Endothelial cell of hepatic sinusoid (primary cell): ENCODE data around the gene PTPRA.
"Not testable (repeated sequence)": the region's sequence is repeated elsewhere in the genome, so short reads cannot be mapped to it uniquely, and the experiment has no call there.

Source experiments
- in situ Hi-C: cut with HindIII; loops from 2 replicates; pipeline ENCODE4 v1.10.0; 2017; ENCODE audit warnings: low sequenced_read_pairs

The PTPRA gene

DNA sequence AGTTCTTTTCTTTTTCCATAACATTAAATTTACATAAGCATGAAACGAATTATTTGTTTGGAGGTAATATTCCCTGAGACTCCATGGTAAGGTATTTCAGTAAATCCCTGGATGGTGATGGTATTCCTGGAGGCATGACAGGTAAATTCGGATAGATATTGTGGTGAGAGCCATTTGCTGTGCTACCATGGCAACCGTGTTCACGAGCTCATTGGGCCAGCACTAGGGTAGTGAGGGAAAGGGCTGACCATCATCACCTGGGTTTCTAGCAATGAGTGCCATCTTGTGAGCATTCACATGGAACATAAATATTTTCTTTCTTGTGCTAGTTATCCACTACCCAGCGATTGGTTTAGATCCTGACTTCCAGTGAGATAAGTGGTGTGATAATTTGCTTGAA is 118.3 kb downstream of the PTPRA start:
- in situ Hi-C loops, result no loop called here

DNA sequence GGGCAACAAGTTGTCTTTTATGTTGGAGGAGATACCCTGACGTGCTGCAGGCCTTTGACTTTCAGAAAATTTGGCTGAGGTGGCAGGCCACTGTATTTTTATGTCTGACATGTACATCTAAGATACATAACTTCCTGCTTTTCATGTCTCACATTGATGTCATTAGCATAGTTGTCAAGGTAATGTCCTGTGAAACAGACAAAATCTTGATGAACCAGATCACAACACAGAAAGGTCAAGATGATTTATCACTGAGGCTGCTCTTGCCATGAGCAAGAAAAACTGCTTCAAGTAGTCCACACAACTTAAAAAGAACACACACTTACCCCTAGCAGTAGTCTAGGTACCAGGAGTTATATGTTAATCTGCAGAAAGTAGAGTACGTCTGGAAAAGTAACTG is 120.0 kb downstream of the PTPRA start:
- in situ Hi-C loops, result no loop called here

DNA sequence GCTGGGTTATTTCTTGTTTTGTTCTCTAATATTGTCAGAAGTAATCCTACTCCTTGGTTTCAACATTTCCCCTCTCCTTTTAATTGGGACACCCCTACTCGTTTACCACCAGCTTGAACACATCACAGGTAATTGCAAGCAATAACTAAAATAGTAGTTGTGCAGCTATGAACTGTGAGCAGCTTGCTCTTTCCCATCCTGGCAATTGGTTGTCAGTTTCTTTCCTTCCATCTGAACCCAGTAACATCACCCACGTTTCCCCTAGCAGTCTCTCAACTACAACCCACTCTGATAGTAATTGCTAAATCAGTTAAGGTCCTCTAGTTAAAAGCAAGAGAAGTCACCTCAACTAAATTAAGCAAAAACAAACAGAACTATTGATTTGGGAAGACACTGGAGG is 122.5 kb downstream of the PTPRA start:
- in situ Hi-C loops, result no loop called here

DNA sequence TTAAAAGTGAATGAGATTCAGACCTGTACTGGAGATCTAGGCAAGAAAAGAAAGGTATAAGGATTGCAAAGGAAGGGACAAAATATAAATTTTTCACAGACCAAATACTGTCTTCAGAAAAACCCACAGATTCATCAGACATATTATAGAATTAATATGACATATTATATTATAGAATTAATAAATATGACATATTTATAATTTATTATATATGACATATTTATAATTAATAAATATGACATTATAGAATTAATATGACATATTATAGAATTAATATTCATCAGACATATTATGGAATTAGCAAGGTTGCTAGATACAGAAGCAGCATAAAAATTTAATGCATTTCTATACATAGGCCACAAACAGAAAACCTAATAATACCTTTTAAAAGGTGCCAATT is 125.4 kb downstream of the PTPRA start:
- in situ Hi-C loops, result no loop called here

DNA sequence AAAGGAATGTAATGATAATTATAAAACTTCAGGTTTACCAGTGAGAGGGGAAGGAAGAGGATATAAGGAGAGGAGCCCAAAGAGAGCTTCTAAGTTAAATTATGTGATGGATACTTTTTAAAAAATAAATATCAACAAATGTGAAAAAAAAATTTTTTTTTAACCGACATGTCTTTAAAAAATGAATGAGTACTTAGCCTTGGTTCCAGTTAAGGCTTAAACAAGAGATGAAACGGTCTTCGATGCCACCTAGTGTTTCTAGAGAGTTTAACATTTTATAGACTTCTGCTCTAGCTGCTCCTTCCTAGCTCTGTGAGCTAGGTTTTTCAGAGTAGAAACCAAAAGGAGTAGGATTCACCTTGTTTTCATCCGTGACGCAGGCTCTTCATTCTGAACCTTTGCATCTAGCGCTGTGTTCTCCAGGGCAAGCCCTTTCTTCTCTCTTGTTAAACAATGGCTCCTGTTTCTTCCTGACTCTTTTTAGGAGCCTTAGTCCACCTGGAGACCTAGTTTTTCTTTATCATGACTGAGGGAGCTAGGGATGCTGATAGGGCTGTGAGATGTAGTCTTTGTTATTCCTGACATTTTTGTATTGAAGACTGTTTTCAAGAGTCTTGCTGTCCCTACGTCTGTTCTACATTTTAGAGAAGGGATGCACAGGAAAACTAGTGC is 127.7 kb downstream of the PTPRA start:
- in situ Hi-C loops, result no loop called here

DNA sequence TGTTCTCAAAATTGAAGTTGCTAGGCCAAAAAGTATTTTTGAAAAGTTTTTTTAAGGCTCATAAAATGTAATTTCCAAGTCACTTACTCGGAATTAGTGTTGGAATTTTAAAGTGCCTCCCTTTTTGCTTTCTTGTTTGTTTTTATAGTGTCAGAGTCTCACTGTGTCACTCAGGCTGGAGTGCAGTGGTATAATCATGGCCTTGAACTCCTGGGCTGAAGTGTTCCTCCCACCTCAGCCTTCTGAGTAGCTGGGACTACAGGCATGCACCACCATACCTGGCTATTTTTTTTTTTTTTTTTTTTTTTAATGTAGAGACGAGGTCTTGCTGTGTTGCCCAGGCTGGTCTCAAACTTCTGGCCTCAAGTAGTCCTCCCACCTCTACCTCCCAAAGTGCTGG is 130.1 kb downstream of the PTPRA start:
- in situ Hi-C loops, result no loop called here

DNA sequence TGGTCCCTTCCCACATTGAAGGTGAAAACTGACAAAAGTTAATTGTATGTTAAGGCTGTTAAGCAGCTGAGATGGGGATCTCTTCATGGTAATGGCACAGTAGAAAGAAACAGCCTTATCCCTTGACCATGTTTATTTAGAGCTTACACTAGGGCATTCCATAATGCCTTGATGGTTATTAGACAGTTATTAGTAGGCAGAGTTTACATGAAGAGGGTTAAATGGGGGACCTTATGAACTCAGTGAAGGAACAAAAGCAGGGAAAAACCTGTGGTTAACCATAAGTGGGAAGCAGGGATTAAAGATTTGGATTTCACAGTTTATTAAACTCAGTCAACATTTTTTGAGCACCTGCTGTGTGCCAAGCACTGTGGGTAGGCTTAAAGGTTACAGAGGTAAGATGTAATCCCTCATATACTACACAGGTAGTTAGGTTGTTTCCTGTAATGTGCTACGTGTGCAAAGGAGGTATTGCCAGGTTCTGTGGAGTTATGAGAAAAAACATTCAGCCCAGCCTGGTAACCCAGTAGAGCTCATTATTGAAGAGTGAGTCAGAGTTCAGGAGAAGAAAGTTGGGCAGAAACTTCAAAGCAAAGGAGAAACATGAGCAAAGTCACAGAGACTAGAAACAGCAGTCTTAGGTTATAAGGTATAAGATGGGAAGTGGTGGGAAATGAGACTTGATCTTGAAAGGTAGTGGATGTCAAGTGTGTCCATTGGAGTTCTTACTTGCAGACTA is 137.9 kb downstream of the PTPRA start:
- in situ Hi-C loops, result no loop called here

DNA sequence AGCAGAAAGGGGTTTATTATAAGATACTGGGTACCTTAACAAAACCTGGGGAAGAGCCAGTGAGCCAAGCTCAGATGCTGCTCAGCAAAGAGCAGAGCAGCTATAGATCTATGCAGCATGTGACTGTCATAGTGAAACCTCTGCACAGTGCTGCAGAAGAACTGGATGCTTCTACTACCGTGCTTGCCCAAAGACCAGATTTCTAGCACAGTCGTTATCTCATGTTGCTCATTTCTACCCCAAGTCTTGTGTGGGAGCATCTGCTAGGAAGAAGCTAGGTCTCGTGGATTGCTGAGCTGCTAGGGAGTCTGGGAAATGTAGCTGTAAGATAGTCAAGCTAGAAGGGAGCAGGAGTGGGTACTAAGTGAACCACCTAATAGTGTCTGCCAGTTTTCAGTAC is 138.5 kb downstream of the PTPRA start:
- in situ Hi-C loops, result no loop called here

DNA sequence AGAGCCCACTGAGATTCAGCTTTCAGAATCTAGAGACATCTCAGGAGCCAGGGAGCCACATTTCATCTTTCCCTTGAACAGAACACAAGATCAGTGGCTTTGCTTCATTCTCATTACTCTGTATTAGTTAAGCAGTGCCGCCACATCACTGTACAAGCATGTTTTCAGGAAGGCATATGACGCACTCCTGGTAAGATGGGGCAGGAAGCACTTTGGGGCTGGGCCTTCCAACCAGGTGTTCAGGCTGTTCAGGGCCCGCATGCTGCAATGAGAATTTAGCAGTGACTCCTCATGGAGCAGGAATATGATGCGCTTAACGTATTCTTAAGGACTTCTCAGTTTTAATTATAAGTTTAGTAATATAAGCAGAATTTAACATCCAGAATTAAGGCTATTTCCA is 140.5 kb downstream of the PTPRA start:
- in situ Hi-C loops, result no loop called here

DNA sequence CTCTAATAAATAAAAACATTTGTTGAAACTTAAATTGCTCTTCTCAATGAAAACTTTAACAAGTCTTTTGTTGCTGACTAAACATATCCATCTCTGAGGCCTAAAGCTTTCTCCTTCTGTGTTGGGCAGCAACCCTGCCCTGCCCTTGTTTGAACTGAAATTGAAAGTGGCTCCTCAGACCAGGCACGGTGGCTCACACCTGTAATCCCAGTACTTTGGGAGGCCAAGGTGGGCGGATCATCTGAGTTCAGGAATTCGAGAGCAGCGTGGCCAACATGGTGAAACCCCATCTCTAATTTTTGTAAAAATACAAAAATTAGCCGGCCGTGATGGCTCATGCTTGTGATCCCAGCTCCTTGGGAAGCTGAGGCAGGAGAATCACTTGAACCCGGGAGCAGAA is 140.9 kb downstream of the PTPRA start:
- in situ Hi-C loops, result no loop called here

DNA sequence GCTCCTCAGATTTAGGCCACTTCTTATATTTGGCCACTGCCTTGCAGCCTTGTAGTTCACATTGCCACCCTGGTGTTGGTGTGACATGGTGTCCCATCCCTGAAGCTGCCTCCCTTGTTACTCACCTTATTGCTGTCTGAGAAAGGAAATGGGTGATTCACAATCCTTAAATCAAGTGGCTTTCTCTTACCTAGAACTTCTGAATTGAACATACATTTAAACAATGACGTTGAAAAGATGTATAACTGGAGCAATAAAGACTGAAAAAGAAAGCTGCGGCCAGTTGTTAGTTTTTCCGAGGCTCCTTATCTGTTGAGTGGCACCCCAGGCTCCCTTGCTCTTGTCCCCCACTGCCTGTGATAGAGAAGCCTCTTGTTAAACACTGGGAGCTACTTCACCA is 141.4 kb downstream of the PTPRA start:
- in situ Hi-C loops, result no loop called here

DNA sequence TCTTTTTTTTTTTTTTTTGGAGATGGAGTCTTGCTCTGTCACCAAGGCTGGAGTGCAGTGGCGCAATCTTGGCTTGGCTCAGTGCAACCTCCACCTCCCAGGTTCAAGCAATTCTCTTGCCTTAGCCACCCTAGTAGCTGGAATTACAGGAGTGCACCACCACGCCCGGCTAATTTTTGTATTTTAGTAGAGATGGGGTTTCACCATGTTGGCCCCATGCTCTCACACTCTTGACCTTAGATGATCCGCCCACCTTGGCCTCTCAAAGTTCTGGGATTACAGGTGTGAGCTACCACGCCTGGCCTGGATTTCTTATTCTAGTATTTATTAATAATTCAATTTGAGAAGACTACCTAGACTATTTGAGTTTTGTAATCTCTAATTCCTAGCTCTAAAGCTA is 142.0 kb downstream of the PTPRA start:
- in situ Hi-C loops, result not testable (repeated sequence)

DNA sequence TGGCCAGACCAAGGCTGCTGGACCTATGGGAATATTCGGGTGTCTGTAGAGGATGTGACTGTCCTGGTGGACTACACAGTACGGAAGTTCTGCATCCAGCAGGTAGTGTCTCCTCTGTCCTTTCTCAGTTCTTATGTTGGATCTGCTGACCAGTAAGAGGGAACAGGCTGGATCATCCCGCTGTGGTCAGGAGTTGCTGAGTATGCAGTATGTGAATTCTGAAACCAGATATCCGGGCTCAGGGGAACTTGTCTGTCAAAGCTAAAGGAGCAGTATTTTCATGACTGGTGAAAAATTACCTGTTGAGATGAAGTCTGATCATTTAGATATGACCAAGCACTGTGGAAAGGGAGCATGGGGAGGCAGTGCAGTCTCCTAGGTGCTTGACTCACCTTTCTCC is 148.0 kb downstream of the PTPRA start:
- in situ Hi-C loops, result no loop called here

DNA sequence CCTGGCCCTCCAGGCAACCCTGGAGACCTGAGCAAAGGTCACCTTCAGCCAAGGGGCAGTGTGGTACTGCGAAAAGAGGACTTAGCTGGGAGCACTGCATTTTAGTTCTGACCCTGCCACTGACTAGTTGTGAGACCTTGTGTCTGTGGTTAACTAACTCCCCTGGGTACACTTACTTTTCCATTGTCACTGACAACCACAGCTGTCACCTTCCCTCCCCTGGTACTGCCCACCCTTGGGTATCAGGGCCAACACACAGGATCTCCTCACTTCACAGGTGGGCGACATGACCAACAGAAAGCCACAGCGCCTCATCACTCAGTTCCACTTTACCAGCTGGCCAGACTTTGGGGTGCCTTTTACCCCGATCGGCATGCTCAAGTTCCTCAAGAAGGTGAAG is 148.5 kb downstream of the PTPRA start:
- in situ Hi-C loops, result no loop called here

DNA sequence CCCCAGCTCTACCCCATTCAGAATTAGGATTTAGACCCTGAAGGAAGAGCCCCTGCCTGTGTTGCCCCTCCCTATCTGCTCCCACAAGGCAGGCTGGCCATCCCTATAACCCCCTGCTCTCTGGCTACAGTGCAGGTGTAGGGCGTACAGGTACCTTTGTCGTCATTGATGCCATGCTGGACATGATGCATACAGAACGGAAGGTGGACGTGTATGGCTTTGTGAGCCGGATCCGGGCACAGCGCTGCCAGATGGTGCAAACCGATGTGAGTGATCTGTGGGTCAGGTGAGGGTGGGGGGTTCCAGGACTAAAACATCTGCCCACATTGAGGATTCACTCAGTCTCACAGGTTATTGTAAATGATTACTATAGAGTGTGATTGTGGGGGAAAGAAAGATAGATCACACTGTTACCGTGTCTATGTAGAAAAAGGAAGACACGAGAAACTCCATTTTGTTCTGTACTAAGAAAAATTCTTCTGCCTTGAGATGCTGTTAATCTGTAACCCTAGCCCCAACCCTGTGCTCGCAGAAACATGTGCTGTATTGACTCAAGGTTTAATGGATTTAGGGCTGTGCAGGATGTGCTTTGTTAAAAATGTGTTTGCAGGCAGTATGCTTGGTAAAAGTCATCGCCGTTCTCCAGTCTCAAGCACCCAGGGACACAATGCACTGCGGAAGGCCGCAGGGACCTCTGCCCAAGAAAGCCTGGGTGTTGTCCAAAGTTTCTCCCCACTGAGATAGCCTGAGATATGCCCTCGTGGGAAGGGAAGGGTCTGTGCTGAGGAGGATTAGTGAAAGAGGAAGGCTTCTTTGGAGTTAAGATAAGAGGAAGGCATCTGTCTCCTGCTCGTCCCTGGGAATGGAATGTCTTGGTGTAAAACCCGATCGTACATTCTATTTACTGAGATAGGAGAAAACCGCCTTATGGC is 149.5 kb downstream of the PTPRA start:
- in situ Hi-C loops, result not testable (repeated sequence)

DNA sequence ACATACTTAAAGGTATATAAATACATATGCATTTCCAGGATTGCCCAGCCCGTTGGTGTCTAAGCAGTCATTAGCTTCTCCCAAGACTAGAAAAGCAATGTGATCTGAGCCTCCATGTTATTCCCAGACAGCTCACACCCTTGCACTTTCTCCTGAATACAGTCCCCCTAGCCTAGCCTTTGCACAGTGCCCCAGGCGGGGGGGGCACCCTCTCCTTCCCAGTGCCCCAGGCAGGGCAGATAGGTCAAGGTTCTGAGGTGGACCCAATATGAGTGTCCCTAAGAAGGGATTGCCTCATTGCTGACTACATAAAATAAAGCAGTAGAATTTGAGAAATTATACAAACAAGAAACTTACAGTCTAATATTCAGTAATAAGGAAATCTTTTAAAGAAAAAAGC is 154.7 kb downstream of the PTPRA start:
- in situ Hi-C loops, result no loop called here

DNA sequence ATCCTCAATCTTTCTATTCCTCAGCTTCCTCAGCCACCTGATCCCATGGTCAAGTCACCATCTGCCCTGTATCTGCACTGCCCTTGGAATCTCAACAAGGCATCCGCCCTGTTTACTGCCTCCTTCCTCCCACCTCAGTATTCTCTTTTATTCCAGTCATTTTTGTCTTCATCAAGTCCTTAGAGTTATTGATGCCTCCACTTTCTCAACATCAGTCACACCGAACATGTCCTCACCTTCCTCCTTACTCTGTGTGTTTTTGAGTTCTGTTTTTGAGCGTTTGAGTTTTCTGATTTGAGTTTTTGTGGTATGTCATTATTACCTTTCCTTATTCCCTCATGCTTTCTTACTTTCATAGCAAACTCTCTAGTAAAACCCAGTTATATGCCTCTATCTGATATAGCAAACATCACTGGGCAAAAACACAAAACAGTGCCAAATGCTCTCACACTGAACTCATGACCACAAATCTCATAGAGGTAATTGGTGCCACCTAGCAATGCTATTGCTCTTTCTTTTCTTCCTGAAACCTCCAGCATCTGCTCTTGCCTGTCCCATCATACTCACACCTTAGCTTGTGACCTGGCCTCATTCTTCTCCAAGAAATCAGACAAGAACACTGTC is 158.4 kb downstream of the PTPRA start:
- in situ Hi-C loops, result no loop called here

DNA sequence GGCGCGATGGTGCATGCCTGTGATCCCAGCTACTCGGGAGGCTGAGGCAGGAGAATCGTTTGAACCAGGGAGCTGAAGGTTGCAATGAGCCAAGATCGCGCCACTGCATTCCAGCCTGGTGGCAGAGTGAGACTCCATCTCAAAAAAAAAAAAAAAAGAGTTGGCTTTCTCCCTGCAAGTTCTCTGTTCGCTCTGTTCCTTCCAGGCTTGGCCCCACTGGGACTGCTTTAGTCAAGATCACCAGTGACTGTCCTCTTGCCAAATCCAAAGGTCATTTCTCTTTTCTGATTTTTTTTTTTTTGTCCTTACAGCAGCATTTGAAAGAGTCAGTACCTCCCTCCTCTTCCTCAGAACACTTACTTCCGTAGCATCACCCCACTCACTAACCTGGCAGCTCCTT is 159.3 kb downstream of the PTPRA start:
- in situ Hi-C loops, result no loop called here

DNA sequence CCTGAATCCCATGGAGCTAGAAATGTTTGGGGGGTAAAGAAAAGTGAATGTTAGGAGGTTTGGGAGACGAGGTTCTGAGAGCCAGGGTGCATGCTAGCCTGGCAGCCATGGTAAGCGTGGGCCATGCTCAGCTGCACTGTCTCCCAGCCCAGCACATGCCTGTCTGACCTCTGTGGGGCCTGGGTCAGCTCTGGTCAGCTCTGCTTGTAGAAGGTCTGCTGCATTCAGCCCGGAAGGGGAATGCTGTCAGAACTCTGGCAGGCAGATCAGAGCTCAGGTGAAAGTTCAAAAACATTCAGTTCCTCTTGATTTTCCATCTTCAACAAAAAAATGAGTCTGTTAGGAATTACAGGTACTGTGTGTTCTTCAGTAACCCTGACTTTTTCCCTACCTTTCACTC is 164.4 kb downstream of the PTPRA start:
- in situ Hi-C loops, result no loop called here

DNA sequence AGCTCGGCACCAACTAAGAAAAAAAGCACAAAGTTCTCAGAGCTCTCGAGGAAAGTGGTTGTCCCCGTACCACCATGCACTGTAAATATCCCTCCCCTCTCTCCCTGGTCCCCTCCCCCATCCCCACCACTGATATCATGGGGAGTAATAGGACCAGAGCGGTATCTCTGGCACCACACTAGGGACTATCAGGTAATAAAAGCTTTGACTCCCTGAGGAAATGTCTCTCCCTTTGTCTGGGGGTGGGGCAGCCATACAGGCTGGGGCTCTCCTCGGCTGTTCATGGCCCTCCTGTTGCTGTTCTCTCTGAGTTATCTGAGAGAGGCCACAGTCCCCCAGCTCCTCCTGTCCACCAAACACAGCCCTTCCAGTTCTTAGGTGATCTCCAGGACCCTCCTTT is 165.2 kb downstream of the PTPRA start:
- in situ Hi-C loops, result no loop called here

DNA sequence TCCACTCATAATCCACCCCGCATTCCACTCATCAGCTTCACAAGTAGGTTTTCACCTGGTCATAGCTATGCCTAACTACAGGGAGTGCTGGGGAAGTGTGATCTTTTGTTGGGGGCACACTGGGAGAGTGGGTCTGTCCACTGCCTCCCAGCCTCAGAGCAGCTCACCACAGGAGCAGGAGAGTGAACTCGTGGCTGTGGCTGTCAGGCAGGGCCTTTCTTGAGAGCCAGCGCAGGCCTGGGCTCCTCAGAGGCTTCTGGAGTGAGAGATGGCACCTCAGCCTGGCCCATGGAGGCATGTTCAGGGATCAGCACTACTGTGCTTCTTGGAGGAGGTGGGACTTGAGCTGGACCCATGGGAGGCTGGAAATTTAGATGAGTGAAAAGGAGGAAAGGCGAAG is 166.1 kb downstream of the PTPRA start:
- in situ Hi-C loops, result no loop called here
